ENCODE data around the gene UGT1A3.

UGT1A3 gene

DNA sequence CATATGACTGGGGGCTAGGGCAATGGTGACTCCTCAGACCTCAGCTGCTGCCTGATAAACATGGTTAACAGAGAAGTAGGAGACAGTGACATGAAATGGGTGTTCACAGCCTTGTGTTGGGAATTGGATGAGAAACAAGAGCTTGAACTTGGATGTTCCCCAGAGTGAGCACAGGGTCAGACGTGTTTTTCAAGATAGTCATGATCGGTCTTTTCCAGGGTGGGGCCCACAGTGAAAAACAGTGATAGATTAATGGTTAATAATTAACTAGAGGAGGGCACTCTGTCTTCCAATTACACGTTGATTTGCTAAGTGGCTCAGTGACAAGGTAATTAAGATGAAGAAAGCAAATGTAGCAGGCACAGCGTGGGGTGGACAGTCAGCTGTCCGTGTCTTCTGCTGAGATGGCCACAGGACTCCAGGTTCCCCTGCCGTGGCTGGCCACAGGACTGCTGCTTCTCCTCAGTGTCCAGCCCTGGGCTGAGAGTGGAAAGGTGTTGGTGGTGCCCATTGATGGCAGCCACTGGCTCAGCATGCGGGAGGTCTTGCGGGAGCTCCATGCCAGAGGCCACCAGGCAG lies at the start of gene UGT1A3:
Gene UGT1A3, plus strand, starts transcription at position 320 of the 579 bp plus-strand sequence. Its CDS starts 85 bp downstream, at position 405.
- H3K36me3 ChIP-seq = no peaks in the 10 kb centered on the region
- H3K4me1 ChIP-seq = no peaks in the 10 kb centered on the region
- no peaks in the 10 kb centered on the region for H3K27me3 ChIP-seq
- intact Hi-C loops (cut with DNase I; ENCODE audit: low total_unique reads) = no loop called here
- DNase-seq = no peak
- no peak within 1 kb of the TSS for H3K4me3 ChIP-seq
- no peak within 1 kb of the TSS for H3K27ac ChIP-seq
- TF ChIP-seq, protein P1, sequence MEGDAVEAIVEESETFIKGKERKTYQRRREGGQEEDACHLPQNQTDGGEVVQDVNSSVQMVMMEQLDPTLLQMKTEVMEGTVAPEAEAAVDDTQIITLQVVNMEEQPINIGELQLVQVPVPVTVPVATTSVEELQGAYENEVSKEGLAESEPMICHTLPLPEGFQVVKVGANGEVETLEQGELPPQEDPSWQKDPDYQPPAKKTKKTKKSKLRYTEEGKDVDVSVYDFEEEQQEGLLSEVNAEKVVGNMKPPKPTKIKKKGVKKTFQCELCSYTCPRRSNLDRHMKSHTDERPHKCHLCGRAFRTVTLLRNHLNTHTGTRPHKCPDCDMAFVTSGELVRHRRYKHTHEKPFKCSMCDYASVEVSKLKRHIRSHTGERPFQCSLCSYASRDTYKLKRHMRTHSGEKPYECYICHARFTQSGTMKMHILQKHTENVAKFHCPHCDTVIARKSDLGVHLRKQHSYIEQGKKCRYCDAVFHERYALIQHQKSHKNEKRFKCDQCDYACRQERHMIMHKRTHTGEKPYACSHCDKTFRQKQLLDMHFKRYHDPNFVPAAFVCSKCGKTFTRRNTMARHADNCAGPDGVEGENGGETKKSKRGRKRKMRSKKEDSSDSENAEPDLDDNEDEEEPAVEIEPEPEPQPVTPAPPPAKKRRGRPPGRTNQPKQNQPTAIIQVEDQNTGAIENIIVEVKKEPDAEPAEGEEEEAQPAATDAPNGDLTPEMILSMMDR (IDR thresholded peaks at IDR 0.05) = no peak
- no peaks in the 10 kb centered on the region for H3K9me3 ChIP-seq

DNA sequence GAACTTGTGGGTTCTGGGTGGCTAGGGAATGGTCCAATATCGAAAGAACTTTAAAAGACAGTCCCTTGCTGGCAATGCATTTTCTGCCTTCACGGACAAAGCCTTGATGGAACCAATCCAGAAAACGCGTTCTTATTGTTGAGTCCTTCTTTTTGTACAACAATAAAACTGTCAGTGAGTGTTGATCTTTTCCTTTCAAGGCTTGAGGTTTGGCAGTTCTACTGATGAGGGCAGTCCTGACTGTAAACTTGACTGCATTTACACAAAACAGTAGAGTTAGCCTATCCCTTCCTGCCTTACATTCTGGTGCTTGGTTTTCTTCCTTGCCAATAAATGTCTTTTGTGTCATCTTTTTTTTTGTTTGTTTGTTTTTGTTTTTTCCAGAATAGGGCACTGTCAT lies 49.6 kb upstream of the UGT1A3 start:
- H3K27me3 ChIP-seq = no peaks in the 10 kb centered on the region
- no peak overlapping the region for H3K4me3 ChIP-seq
- no peaks in the 10 kb centered on the region for H3K36me3 ChIP-seq
- no peak for DNase-seq
- intact Hi-C loops (cut with DNase I; ENCODE audit: low total_unique reads) = no loop called here
- no peaks in the 10 kb centered on the region for H3K9me3 ChIP-seq
- TF ChIP-seq, protein P1 (IDR thresholded peaks at IDR 0.05) = no peak
- H3K4me1 ChIP-seq = no peaks in the 10 kb centered on the region
- no peak overlapping the region for H3K27ac ChIP-seq

DNA sequence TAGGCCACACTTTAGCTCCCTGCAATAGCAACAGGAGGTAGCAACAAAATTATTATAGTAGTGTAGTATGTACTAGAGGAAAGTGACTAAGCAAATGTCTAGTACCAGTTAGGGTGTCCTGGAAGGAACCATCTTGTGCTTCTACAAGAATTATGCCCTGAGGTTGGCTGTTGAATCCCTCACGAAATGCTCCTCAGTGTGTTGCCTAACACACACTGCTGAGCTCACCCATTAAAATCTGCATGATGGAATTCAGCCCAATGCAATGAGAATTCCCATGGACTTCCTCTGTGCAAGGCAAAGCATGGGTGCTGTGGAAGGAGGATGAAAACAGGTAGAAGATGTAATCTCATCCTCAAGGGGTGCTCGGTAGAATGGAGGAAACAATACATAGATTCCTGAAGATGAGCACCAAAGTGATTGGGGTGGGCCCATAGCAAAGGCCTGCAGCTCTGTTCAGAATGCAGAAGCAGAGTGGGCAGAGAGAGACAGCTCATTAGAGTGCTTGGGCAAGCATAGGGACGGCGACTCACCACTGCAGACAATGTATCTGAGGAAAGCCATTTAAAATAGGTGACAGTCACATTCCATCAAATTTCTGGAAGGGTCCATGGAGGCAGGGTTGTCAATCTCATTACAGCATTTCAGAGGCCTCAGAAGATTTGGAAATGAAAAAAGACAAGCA lies 48.3 kb upstream of the UGT1A3 start:
- Histone ChIP-seq H3K4me3 (no peak overlapping the region), H3K9me3 (no peaks in the 10 kb centered on the region), H3K36me3 (no peaks in the 10 kb centered on the region), H3K4me1 (no peaks in the 10 kb centered on the region), H3K27me3 (no peaks in the 10 kb centered on the region), H3K27ac (no peak overlapping the region)
- TF ChIP-seq, protein P1 (IDR thresholded peaks at IDR 0.05) = no peak
- DNase-seq = no peak
- intact Hi-C loops (cut with DNase I; ENCODE audit: low total_unique reads) = no loop called here

DNA sequence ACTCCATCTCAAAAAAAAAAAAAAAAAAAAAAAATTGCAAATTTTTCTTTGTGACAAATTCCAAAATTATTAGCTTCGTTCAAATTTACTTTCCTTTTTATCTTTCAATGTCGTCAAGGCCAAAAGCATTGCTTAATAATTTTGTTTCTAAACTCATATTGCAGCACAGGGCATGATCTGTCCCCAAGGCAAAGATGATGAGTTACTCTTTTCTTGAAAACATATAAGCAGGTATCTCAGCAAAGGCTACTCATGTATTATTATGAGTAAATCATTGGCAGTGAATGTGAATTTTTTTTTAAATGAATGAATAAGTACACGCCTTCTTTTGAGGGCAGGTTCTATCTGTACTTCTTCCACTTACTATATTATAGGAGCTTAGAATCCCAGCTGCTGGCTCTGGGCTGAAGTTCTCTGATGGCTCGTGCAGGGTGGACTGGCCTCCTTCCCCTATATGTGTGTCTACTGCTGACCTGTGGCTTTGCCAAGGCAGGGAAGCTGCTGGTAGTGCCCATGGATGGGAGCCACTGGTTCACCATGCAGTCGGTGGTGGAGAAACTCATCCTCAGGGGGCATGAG lies 47.2 kb upstream of the UGT1A3 start, which contains the start of gene UGT1A7:
Gene UGT1A7, plus strand, starts transcription at position 381 of the 579 bp plus-strand sequence. Its CDS starts 37 bp downstream, at position 418.
- Histone ChIP-seq H3K27me3 (no peaks in the 10 kb centered on the region), H3K27ac (no peak within 1 kb of the TSS), H3K4me1 (no peaks in the 10 kb centered on the region), H3K4me3 (no peak within 1 kb of the TSS), H3K36me3 (no peaks in the 10 kb centered on the region), H3K9me3 (no peaks in the 10 kb centered on the region)
- no peak for DNase-seq
- intact Hi-C loops (cut with DNase I; ENCODE audit: low total_unique reads) = no loop called here
- TF ChIP-seq, protein P1 (IDR thresholded peaks at IDR 0.05) = no peak

DNA sequence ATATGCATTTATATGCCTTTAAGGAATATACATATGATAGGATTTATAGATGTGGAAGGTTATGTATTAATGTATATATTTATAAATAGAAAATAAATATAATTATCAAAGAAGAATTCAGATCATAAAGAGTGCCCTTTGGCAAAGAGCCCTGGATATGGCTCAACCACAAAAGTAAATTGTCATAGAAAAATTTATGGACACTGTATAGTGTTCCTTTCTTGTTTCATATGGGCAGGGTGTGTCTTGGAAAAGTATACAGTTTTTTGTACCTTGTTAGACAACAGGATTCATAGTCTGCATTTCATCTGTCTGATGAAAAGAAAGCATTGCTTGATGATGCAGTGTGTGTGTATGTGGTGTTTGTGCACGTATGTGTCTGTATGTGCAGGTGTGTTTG lies 44.2 kb upstream of the UGT1A3 start:
- Histone ChIP-seq H3K4me3 (no peak overlapping the region), H3K9me3 (no peaks in the 10 kb centered on the region), H3K27ac (no peak overlapping the region), H3K4me1 (no peaks in the 10 kb centered on the region), H3K36me3 (no peaks in the 10 kb centered on the region), H3K27me3 (no peaks in the 10 kb centered on the region)
- intact Hi-C loops (cut with DNase I; ENCODE audit: low total_unique reads) = no loop called here
- TF ChIP-seq, protein P1 (IDR thresholded peaks at IDR 0.05) = no peak
- DNase-seq = no peak
